ENCODE results near the gene ADAMTS5. TPM values are rescaled to one million over a fixed set of nuclear protein-coding genes. Genes with fewer than 3 reads are reported as not detected.

Gene ADAMTS5
- total RNA-seq, 1 donor from 2014 or later: 15.7 TPM

- Histone ChIP-seq H3K9ac (ENCODE audit: low read depth in 1 of 3, low read length in 3 of 3) (no peak overlapping the region), H3K36me3 (ENCODE audit: control insufficient read depth in 3 of 3, insufficient read depth in 3 of 3, low read length in 3 of 3) (no peaks in the 10 kb centered on the region), H3K27ac (ENCODE audit: low read depth, low read length) (no peak overlapping the region), H3K9me3 (ENCODE audit: control insufficient read depth in 3 of 3, low read length in 3 of 3) (peaks cover 0 to 4% (median 0%) of the 10 kb centered on the region in 3 donors), H3K27me3 (ENCODE audit: control insufficient read depth in 3 of 3, insufficient read depth in 3 of 3, low read length in 3 of 3) (no peaks in the 10 kb centered on the region), H3K4me3 (ENCODE audit: low read length in 3 of 3) (no peak overlapping the region), H3K4me1 (ENCODE audit: control insufficient read depth in 3 of 3, insufficient read depth in 3 of 3, low read length in 3 of 3) (no peaks in the 10 kb centered on the region)
Observed at GRCh38 chr21:26877018-26877417, 89.9 kb downstream of the ADAMTS5 start.

GRCh38 chr21:26874347-26874746, 92.5 kb downstream of the ADAMTS5 start:
- H3K27ac ChIP-seq (ENCODE audit: low read depth, low read length): no peak overlapping the region
- H3K4me1 ChIP-seq (ENCODE audit: control insufficient read depth in 3 of 3, insufficient read depth in 3 of 3, low read length in 3 of 3): no peaks in the 10 kb centered on the region
- H3K9me3 ChIP-seq (ENCODE audit: control insufficient read depth in 3 of 3, low read length in 3 of 3): peaks cover 0 to 4% (median 0%) of the 10 kb centered on the region in 3 donors
- H3K27me3 ChIP-seq (ENCODE audit: control insufficient read depth in 3 of 3, insufficient read depth in 3 of 3, low read length in 3 of 3): no peaks in the 10 kb centered on the region
- H3K36me3 ChIP-seq (ENCODE audit: control insufficient read depth in 3 of 3, insufficient read depth in 3 of 3, low read length in 3 of 3): no peaks in the 10 kb centered on the region
- no peak overlapping the region for H3K4me3 ChIP-seq (ENCODE audit: low read length in 3 of 3)
- H3K9ac ChIP-seq (ENCODE audit: low read depth in 1 of 3, low read length in 3 of 3): no peak overlapping the region

Small RNA genes lying within 50 kb of the gene (small RNA-seq; reads per million reads assigned to genes)
- gene MIR4759: not detected

Other genes starting within 250 kb of the ADAMTS5 start
- 32.4 TPM for gene ADAMTS1, start 121.7 kb downstream of the ADAMTS5 start, total RNA-seq